H9 (cell line): Measurements from ENCODE around the gene CLN5. TPM values are rescaled to one million over a fixed set of nuclear protein-coding genes. Genes with fewer than 3 reads are reported as not detected.

Source experiments
- DNase-seq: peaks from one replicate; pipeline ENCODE4 v3.0.0-alpha.2; 2017
- H2AFZ ChIP-seq: one replicate; pipeline ENCODE4 v1.6.1; 2013; ENCODE audit warnings: mild to moderate bottlenecking, low read length, control low read depth, moderate library complexity
- H2AK5ac ChIP-seq: 2 replicates; pipeline ENCODE4 v1.6.1; 2013; ENCODE audit warnings: low read length, control low read depth, mixed read lengths; ENCODE audit not compliant: insufficient read length
- H2BK120ac ChIP-seq: one replicate; pipeline ENCODE4 v1.6.1; 2013; ENCODE audit warnings: low read depth, mild to moderate bottlenecking, low read length, control low read depth, inconsistent platforms; ENCODE audit not compliant: poor library complexity, severe bottlenecking
- H2BK12ac ChIP-seq: 2 replicates; pipeline ENCODE4 v1.6.1; 2013; ENCODE audit warnings: low read length, control low read depth, mixed read lengths, low read depth; ENCODE audit not compliant: insufficient read length
- H2BK15ac ChIP-seq: 2 replicates; pipeline ENCODE4 v1.6.1; 2013; ENCODE audit warnings: low read depth, low read length, control low read depth
- H2BK20ac ChIP-seq: one replicate; pipeline ENCODE4 v1.6.1; 2013; ENCODE audit warnings: low read depth, mild to moderate bottlenecking, low read length, control low read depth, inconsistent platforms; ENCODE audit not compliant: poor library complexity, severe bottlenecking
- H2BK5ac ChIP-seq: 2 replicates; pipeline ENCODE4 v1.6.1; 2013; ENCODE audit warnings: low read length, control low read depth, mixed read lengths; ENCODE audit not compliant: insufficient read length
- H3K14ac ChIP-seq: 2 replicates; pipeline ENCODE4 v1.6.1; 2013; ENCODE audit warnings: low read length, control low read depth; ENCODE audit not compliant: insufficient read depth
- H3K18ac ChIP-seq: 2 replicates; pipeline ENCODE4 v1.6.1; 2013; ENCODE audit warnings: low read depth, mild to moderate bottlenecking, mixed read lengths, low read length, control low read depth; ENCODE audit not compliant: insufficient read length
- H3K23ac ChIP-seq: 2 replicates; pipeline ENCODE4 v1.6.1; 2013; ENCODE audit warnings: low read length, control low read depth, mixed read lengths, low read depth; ENCODE audit not compliant: insufficient read length
- H3K23me2 ChIP-seq: 2 replicates; pipeline ENCODE4 v1.6.1; 2013; ENCODE audit warnings: low read depth, mild to moderate bottlenecking, mixed read lengths, low read length, control low read depth; ENCODE audit not compliant: insufficient read length, poor library complexity, severe bottlenecking
- H3K27ac ChIP-seq: 2 replicates; pipeline ENCODE4 v1.5.1; 2013; ENCODE audit warnings: low read length, control low read depth, mixed read lengths, low read depth; ENCODE audit not compliant: insufficient read length
- H3K27me3 ChIP-seq: 2 replicates; pipeline ENCODE4 v1.6.1; 2013; ENCODE audit warnings: low read length, control low read depth, inconsistent platforms; ENCODE audit not compliant: insufficient read depth
- H3K4ac ChIP-seq: 2 replicates; pipeline ENCODE4 v1.6.1; 2013; ENCODE audit warnings: low read depth, mild to moderate bottlenecking, control low read depth, inconsistent platforms, low read length, moderate library complexity
- H3K4me1 ChIP-seq: 2 replicates; pipeline ENCODE4 v1.6.1; 2013; ENCODE audit warnings: low read length, control low read depth, inconsistent platforms; ENCODE audit not compliant: insufficient read depth
- H3K4me2 ChIP-seq: 2 replicates; pipeline ENCODE4 v1.6.1; 2013; ENCODE audit warnings: low read length, control low read depth, mixed read lengths; ENCODE audit not compliant: insufficient read length, insufficient read depth
- H3K56ac ChIP-seq: 2 replicates; pipeline ENCODE4 v1.6.1; 2013; ENCODE audit warnings: low read depth, mild to moderate bottlenecking, mixed read lengths, low read length, control low read depth; ENCODE audit not compliant: insufficient read length
- H3K79me1 ChIP-seq: 2 replicates; pipeline ENCODE4 v1.6.1; 2013; ENCODE audit warnings: low read depth, mild to moderate bottlenecking, moderate library complexity, low read length, control low read depth, inconsistent platforms; ENCODE audit not compliant: insufficient read depth, poor library complexity, severe bottlenecking
- H3K79me2 ChIP-seq: 2 replicates; pipeline ENCODE4 v1.6.1; 2013; ENCODE audit warnings: low read length, control low read depth, inconsistent platforms; ENCODE audit not compliant: insufficient read depth
- H3K9ac ChIP-seq: 2 replicates; pipeline ENCODE4 v1.6.1; 2013; ENCODE audit warnings: low read length, control low read depth, mixed read lengths; ENCODE audit not compliant: insufficient read length; ENCODE audit errors: extremely low read depth
- H3K9me3 ChIP-seq: one replicate; pipeline ENCODE4 v1.6.1; 2013; ENCODE audit warnings: low read depth, low read length, inconsistent platforms; ENCODE audit not compliant: control insufficient read depth
- H3T11ph ChIP-seq: one replicate; pipeline ENCODE4 v1.6.1; 2013; ENCODE audit warnings: mild to moderate bottlenecking, low read length, control low read depth, inconsistent platforms
- H4K20me1 ChIP-seq: one replicate; pipeline ENCODE4 v1.6.1; 2013; ENCODE audit not compliant: control insufficient read depth, insufficient read length, insufficient read depth
- H4K5ac ChIP-seq: 2 replicates; pipeline ENCODE4 v1.6.1; 2013; ENCODE audit warnings: low read depth, mild to moderate bottlenecking, mixed read lengths, low read length, control low read depth; ENCODE audit not compliant: insufficient read length
- H4K8ac ChIP-seq: replicated peaks from 2 replicates; pipeline ENCODE4 v1.6.1; 2013; ENCODE audit warnings: low read length, control low read depth, mixed read lengths, low read depth; ENCODE audit not compliant: insufficient read length
- H4K91ac ChIP-seq: 2 replicates; pipeline ENCODE4 v1.6.1; 2013; ENCODE audit warnings: low read depth, mild to moderate bottlenecking, moderate library complexity, mixed read lengths, low read length, control low read depth; ENCODE audit not compliant: insufficient read length
- H3K27ac Mint-ChIP-seq, 3 experiments: 2 replicates in 2 of 3; 3 replicates in 1 of 3; pipeline ENCODE4 v1.8.0; 2020 to 2021; ENCODE audit warnings: mixed read lengths in 3 of 3, mild to moderate bottlenecking in 1 of 3, moderate library complexity in 1 of 3
- H3K27me3 Mint-ChIP-seq: 2 replicates; pipeline ENCODE4 v1.8.0; 2021; ENCODE audit warnings: low read depth, mild to moderate bottlenecking, moderate library complexity, mixed read lengths
- H3K36me3 Mint-ChIP-seq, 3 experiments: 2 replicates in 2 of 3; 3 replicates in 1 of 3; pipeline ENCODE4 v1.8.0; 2020 to 2021; ENCODE audit warnings: low read depth in 3 of 3, mixed read lengths in 3 of 3; ENCODE audit not compliant: insufficient read depth in 1 of 3
- H3K4me1 Mint-ChIP-seq, 2 experiments: 2 replicates each; pipeline ENCODE4 v1.8.0; 2020; ENCODE audit warnings: mixed read lengths in 2 of 2
- H3K4me3 Mint-ChIP-seq, 2 experiments: 2 replicates in 1 of 2; 3 replicates in 1 of 2; pipeline ENCODE4 v1.8.0; 2020 to 2021; ENCODE audit warnings: mild to moderate bottlenecking in 2 of 2, mixed read lengths in 2 of 2, moderate library complexity in 1 of 2
- H3K9me3 Mint-ChIP-seq, 2 experiments: 2 replicates in 1 of 2; 3 replicates in 1 of 2; pipeline ENCODE4 v1.8.0; 2020; ENCODE audit warnings: mild to moderate bottlenecking in 2 of 2, mixed read lengths in 2 of 2, moderate library complexity in 1 of 2
- CTCF ChIP-seq: fragments of 200-600 bp; sonication (generic); conservative IDR thresholded peaks from 3 replicates; pipeline ENCODE4 v1.8.0; 2021; ENCODE audit warnings: antibody characterized with exemption, mild to moderate bottlenecking
- WGBS: extraction: QIAGEN DNeasy Blood & Tissue Kit; methylation state at CpG from one replicate; pipeline ENCODE4 v1.1.7; 2013; ENCODE audit warnings: missing lambda C conversion rate, low lambda C conversion rate, mixed read lengths; ENCODE audit not compliant: insufficient read length; ENCODE audit errors: extremely low coverage; 5-methylcytosine and 5-hydroxymethylcytosine counted together
- total RNA-seq: library from RNA; stranded (reverse); gene quantifications from 2 replicates; pipeline ENCODE4 v1.2.1, GENCODE V29; 2021

CLN5 gene
- total RNA-seq, 1 experiment from 2014 or later, result 8.3 TPM

GRCh38 chr13:76975863-76976262, 16.0 kb upstream of the CLN5 start:
- no peak for DNase-seq
- Histone ChIP-seq H4K20me1 (no peaks in the 10 kb centered on the region), H3K27ac (no peak overlapping the region), H3K23me2 (no peaks in the 10 kb centered on the region), H3K23ac (no peak overlapping the region), H4K91ac (no peak overlapping the region), H3K79me1 (no peaks in the 10 kb centered on the region), H4K8ac (no peak overlapping the region), H2BK15ac (no peak overlapping the region), H3K4me2 (no peak overlapping the region), H3K4ac (no peak overlapping the region), H3T11ph (no peak overlapping the region), H3K18ac (no peak overlapping the region), H3K4me1 (no peaks in the 10 kb centered on the region; the same call in 1 of the 2 replicates), H3K9ac (no peak overlapping the region), H2BK5ac (no peak overlapping the region), H2BK12ac (no peak overlapping the region), H3K56ac (no peak overlapping the region), H3K79me2 (no peaks in the 10 kb centered on the region), H2BK120ac (no peak overlapping the region), H3K27me3 (no peaks in the 10 kb centered on the region), H2AFZ (no peak overlapping the region), H4K5ac (no peak overlapping the region), H2BK20ac (no peak overlapping the region), H3K9me3 (no peaks in the 10 kb centered on the region), H2AK5ac (no peak overlapping the region), H3K14ac (no peak overlapping the region)
- no peak for TF ChIP-seq CTCF
- Mint-ChIP-seq H3K27me3 (peaks cover 6% of the 10 kb centered on the region), H3K4me3 (no peak overlapping the region), H3K27ac (no peak overlapping the region), H3K36me3 (no peaks in the 10 kb centered on the region), H3K4me1 (peaks cover 12 to 14% of the 10 kb centered on the region in 2 experiments), H3K9me3 (no peaks in the 10 kb centered on the region)
- WGBS, result no CpG with 5 or more reads among the region's 6 CpGs
